Erythroblast (primary cell): Measurements from ENCODE around the gene MYLK2.

Experiments used
- GATA1 ChIP-seq: IDR thresholded peaks from 2 replicates; pipeline ENCODE4 v1.6.1; 2011; ENCODE audit warnings: low read depth, mild to moderate bottlenecking, control low read depth, low read length, moderate library complexity
- POLR2A ChIP-seq: IDR thresholded peaks from 2 replicates; pipeline ENCODE4 v1.6.1; 2011; ENCODE audit warnings: mild to moderate bottlenecking, low read length

- TF ChIP-seq POLR2A, result no peak
- no peak for TF ChIP-seq GATA1
Measured at GRCh38 chr20:31827059-31827458, 7.9 kb downstream of the MYLK2 start.
